ENCODE results near the gene RUVBL1. TPM values are rescaled to one million over a fixed set of nuclear protein-coding genes. Genes with fewer than 3 reads are reported as not detected.
A peak's percentile ranks its signal among the peaks of the same experiment; 100 is the strongest.

Gene RUVBL1
- total RNA-seq, 1 donor from 2014 or later, result 17.0 TPM

- no peak for ATAC-seq
- no peak overlapping the region for H3K4me3 ChIP-seq
- no peak overlapping the region for H3K27ac ChIP-seq
- DNase-seq, result no peak
- peaks cover 100% of the 10 kb centered on the region for H3K36me3 ChIP-seq
- no peak for TF ChIP-seq CTCF (IDR thresholded peaks at IDR 0.05)
- intact Hi-C loops (cut with DNase I), result no loop called here
- no peaks in the 10 kb centered on the region for H3K4me1 ChIP-seq
- H3K27me3 ChIP-seq, result no peaks in the 10 kb centered on the region
- no peaks in the 10 kb centered on the region for H3K9me3 ChIP-seq
Measured at GRCh38 chr3:128064962-128065361, 58.6 kb downstream of the RUVBL1 start.

- Histone ChIP-seq H3K27ac (no peak overlapping the region), H3K36me3 (peaks cover 100% of the 10 kb centered on the region), H3K4me3 (no peak overlapping the region), H3K27me3 (no peaks in the 10 kb centered on the region), H3K9me3 (no peaks in the 10 kb centered on the region), H3K4me1 (no peaks in the 10 kb centered on the region)
- no peak for ATAC-seq
- TF ChIP-seq CTCF (IDR thresholded peaks at IDR 0.05), result no peak
- DNase-seq, result no peak
- intact Hi-C loops (cut with DNase I), result no loop called here
Measured at GRCh38 chr3:128063865-128064264, 59.7 kb downstream of the RUVBL1 start.

GRCh38 chr3:128062033-128062745 is 61.4 kb downstream of the RUVBL1 start:
- Histone ChIP-seq H3K36me3 (peaks cover 98% of the 10 kb centered on the region), H3K27me3 (no peaks in the 10 kb centered on the region), H3K4me1 (no peaks in the 10 kb centered on the region), H3K9me3 (no peaks in the 10 kb centered on the region), H3K27ac (no peak overlapping the region), H3K4me3 (no peak overlapping the region)
- no peak for TF ChIP-seq CTCF (IDR thresholded peaks at IDR 0.05)
- DNase-seq, result peak; percentile 35
- peak; percentile 21 for ATAC-seq
- intact Hi-C loops (cut with DNase I), result no loop called here

- H3K27ac ChIP-seq, result no peak overlapping the region
- no peak for TF ChIP-seq CTCF (IDR thresholded peaks at IDR 0.05)
- no peak for ATAC-seq
Measured at GRCh38 chr3:128060473-128061381, 62.9 kb downstream of the RUVBL1 start.

GRCh38 chr3:128056258-128056657 is 67.4 kb downstream of the RUVBL1 start:
- DNase-seq, result no peak
- ATAC-seq, result no peak
- Histone ChIP-seq H3K27me3 (no peaks in the 10 kb centered on the region), H3K4me3 (no peak overlapping the region), H3K9me3 (no peaks in the 10 kb centered on the region), H3K4me1 (peaks cover 29% of the 10 kb centered on the region), H3K27ac (no peak overlapping the region), H3K36me3 (peaks cover 61% of the 10 kb centered on the region)
- no peak for TF ChIP-seq CTCF (IDR thresholded peaks at IDR 0.05)
- intact Hi-C loops (cut with DNase I), result no loop called here

More at GRCh38 chr3:128060473-128061381, 62.9 kb downstream of the RUVBL1 start:
- intact Hi-C loops (cut with DNase I), result no loop called here
- Histone ChIP-seq H3K4me1 (peaks cover under 1% of the 10 kb centered on the region), H3K27me3 (no peaks in the 10 kb centered on the region), H3K4me3 (no peak overlapping the region), H3K36me3 (peaks cover 98% of the 10 kb centered on the region), H3K9me3 (no peaks in the 10 kb centered on the region)
- no peak for DNase-seq

Data from upper lobe of right lung (tissue), 1 donor.